ENCODE data around the gene LSS.
A peak's percentile ranks its signal among the peaks of the same experiment; 100 is the strongest.

Gene LSS

GRCh38 chr21:46154955-46155513 is 73.5 kb downstream of the LSS start:
- Histone ChIP-seq H3K36me3 (ENCODE audit: insufficient read depth, low read length) (no peaks in the 10 kb centered on the region), H3K9me3 (ENCODE audit: low read depth, low read length) (no peaks in the 10 kb centered on the region), H3K27ac (no peak overlapping the region), H3K4me3 (no peak overlapping the region), H3K9ac (ENCODE audit: insufficient read length) (no peak overlapping the region)
- TF ChIP-seq EZH2 (IDR thresholded peaks at IDR 0.05) (no peak), POLR2AphosphoS5 (IDR thresholded peaks at IDR 0.05; ENCODE audit: borderline replicate concordance, low read depth, low read length) (no peak), FOXP2 (optimal IDR thresholded peaks at IDR 0.05; ENCODE audit: control extremely low read depth, extremely low read length, insufficient read depth) (no peak)
- DNase-seq (ENCODE audit: low read depth, low spot score): no peak

DNA sequence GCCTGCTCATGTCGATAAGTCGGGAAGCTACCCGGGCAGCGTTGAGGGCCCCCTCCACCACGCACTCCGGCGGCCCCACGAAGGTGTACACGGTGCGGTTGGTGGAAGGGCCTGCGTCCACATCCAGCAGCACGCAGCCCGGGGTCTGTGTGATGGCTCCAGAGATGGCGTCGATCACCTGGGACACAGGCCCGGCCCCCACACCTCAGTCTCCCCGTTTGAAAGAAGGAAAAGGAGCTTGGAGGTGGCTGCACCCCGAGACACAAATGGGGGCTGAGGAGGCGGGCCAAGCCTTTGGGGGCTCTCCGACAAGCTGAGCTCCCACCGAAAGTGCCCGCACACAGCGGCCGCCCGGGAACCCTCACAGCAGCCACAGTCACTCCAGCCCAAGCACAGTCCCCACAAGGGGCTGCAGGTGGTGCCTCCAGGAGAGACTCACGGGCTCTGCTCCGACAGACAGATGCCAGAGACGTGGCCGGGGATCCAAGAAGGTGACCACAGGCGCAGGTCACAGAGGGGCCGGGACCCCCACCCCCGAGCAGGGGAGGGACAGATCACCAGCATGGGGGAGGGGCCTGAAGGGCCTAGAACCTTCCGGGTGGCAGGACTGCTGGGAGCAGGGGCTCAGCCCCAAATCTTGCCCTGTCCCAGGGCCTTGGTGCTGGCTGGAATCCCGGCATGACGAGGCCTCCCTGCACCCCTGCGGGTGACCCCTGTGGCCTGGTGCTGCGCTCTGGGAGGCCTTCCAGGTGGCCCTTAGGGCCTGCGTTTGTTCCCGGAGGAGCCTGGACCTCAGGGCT is 74.2 kb downstream of the LSS start:
- no peak for TF ChIP-seq EZH2 (IDR thresholded peaks at IDR 0.05)
- Histone ChIP-seq H3K4me3 (no peak overlapping the region), H3K27ac (no peak overlapping the region), H3K36me3 (ENCODE audit: insufficient read depth, low read length) (no peaks in the 10 kb centered on the region), H3K9ac (ENCODE audit: insufficient read length) (no peak overlapping the region), H3K9me3 (ENCODE audit: low read depth, low read length) (no peaks in the 10 kb centered on the region)
- no peak for DNase-seq (ENCODE audit: low read depth, low spot score)

DNA sequence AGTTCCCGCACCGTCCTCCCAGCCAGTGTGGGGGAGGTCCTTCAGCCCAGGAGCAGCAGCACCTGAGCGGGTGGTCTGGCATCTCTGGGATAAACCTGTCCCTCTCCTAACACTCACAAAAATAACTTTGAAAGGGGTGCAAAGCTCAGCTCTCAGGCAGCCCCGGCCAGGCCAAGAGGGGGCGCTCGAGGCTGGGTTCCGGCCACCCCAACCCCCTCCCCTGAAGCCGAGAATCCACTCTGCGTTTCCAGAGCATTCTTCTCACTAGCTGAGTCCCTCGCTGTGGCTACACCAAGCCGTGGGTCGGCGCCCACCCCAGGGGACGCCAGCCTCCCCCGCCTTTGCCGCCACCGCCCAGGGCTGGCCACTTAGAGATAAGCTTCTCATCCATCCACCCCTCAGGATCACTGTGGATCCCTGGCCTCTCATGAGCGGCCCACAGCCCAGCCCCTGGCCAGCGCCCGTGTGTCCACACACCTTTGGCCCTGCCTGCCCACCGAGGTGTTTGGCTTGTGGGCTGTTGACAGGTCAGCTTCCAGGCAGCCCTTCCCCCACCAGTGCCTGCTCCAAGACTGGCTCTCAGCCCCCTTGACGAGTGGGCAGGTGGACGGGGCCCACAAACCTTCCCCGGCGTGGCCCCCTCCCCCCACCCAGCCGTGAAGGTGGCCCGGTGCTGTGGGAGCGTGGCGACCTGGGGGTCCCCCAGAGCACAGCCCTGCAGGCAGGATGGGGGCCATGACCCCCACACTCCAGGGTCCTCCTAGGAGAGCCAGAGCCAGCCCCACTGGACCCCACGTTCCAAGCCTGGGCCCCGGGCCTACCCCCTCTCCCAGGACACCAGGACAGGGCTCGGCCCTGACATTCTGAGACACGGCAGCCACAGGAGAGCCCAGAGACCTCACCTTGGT is 75.1 kb downstream of the LSS start:
- Histone ChIP-seq H3K27ac (no peak overlapping the region), H3K9me3 (ENCODE audit: low read depth, low read length) (no peaks in the 10 kb centered on the region), H3K36me3 (ENCODE audit: insufficient read depth, low read length) (no peaks in the 10 kb centered on the region), H3K4me3 (no peak overlapping the region), H3K9ac (ENCODE audit: insufficient read length) (no peak overlapping the region)
- DNase-seq (ENCODE audit: low read depth, low spot score): no peak
- TF ChIP-seq EZH2 (IDR thresholded peaks at IDR 0.05) (no peak), POLR2AphosphoS5 (IDR thresholded peaks at IDR 0.05; ENCODE audit: borderline replicate concordance, low read depth, low read length) (no peak), FOXP2 (optimal IDR thresholded peaks at IDR 0.05; ENCODE audit: control extremely low read depth, extremely low read length, insufficient read depth) (no peak)

DNA sequence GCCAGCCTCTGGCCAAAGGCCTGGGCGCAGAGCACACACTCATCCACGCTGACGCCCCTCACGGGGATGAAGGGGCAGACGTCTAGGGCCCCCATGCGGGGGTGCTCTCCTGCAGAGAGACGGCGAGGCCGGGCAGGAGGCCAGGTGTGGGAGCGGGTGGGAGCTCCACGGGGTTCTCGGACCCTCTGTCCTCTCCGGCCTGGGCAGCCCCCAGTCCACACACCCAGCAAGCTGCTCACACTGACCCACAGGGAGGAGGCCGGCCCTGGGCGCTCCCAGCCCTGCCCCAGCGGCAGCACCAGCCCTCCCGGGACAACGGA is 75.7 kb downstream of the LSS start:
- no peak overlapping the region for H3K27ac ChIP-seq
- no peak overlapping the region for H3K9ac ChIP-seq (ENCODE audit: insufficient read length)
- H3K9me3 ChIP-seq (ENCODE audit: low read depth, low read length): no peaks in the 10 kb centered on the region
- H3K36me3 ChIP-seq (ENCODE audit: insufficient read depth, low read length): no peaks in the 10 kb centered on the region
- DNase-seq (ENCODE audit: low read depth, low spot score): no peak
- H3K4me3 ChIP-seq: no peak overlapping the region
- TF ChIP-seq FOXP2 (optimal IDR thresholded peaks at IDR 0.05; ENCODE audit: control extremely low read depth, extremely low read length, insufficient read depth) (no peak), POLR2AphosphoS5 (IDR thresholded peaks at IDR 0.05; ENCODE audit: borderline replicate concordance, low read depth, low read length) (no peak), EZH2 (IDR thresholded peaks at IDR 0.05) (no peak)

DNA sequence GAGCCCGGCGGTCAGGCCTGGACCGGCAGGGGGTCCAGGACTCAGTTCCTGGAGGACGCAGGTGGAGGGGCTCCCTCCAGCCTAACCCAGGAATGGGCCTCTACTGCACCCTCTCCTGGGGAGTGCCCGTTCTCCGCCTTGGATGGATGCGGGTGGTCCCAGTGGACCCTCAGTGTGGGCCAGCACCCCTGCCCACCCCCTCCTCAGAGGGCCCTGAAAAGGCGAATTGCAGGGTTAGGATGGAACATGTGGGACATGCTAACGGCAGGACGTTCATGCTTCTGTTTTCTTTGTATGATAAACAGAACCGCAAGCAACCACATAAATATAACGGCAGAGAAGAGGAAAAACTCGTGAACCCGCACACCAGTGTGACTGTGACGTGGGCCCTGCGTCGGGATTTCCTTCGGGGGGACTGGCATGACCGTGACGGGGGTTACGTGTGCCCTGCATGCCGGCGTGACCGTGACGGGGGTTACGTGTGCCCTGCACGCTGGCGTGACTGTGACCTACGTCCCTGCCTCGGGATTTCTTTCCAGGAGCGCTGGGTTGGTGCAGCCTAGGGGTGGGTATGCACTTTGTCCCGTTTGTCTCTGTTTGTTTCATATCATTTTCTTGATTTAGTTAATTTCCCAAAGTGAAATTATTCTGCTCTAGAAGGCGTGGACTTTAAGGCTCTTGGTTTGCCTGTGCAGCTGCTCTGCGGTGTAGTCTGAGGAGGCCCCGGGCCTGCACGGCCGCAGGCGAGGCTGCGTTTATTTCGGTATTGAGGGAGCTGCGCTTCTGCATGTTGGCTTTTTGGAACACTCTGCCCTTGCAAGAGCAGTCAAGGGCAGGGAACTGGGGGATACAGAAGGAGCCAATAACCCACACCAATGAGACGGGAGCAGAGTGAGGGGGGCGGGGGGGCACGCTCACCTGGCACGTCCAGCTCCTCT is 76.3 kb downstream of the LSS start:
- no peak overlapping the region for H3K4me3 ChIP-seq
- no peaks in the 10 kb centered on the region for H3K9me3 ChIP-seq (ENCODE audit: low read depth, low read length)
- no peak for DNase-seq (ENCODE audit: low read depth, low spot score)
- no peaks in the 10 kb centered on the region for H3K36me3 ChIP-seq (ENCODE audit: insufficient read depth, low read length)
- peak overlapping the region; percentile 67; the same call in 1 of the 2 replicates for H3K27ac ChIP-seq
- H3K9ac ChIP-seq (ENCODE audit: insufficient read length): no peak overlapping the region
- TF ChIP-seq FOXP2 (optimal IDR thresholded peaks at IDR 0.05; ENCODE audit: control extremely low read depth, extremely low read length, insufficient read depth) (no peak), EZH2 (IDR thresholded peaks at IDR 0.05) (no peak), POLR2AphosphoS5 (IDR thresholded peaks at IDR 0.05; ENCODE audit: borderline replicate concordance, low read depth, low read length) (no peak)

DNA sequence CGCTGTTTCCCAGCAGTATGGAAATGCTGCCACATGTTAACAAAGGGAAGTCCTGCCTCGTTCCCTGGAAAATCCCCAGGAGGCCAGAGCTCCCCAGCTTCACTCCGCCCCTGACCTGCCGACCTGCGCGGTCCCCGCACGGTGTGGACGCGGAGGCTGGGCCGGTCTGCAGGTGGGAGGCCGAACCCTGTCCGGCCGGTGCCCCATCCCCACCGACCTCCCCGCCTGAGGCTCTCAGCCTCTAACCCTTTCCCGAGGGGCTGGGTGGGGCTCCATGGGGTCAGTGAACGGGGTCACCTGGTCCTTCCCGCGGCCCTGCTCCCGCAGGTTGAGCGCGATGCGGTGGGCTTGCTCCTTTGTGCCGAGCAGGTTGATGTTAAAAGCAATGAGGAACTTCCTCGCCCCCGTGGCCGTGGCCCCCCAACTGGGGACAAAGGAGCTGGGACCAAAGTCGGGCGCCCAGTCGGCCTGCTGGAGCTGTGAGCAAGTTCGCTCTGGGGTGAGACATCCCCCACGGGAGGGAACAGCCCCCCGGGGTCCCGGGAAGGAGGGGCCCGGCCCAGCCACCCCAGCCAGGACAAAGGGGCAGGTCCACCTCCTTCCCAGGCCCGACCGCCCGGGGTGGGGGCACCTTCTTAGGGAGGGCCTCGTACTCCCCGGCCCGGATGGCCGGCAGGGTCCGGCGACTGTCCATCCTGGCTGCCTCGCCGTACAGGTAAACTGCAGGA is 77.1 kb downstream of the LSS start:
- Histone ChIP-seq H3K4me3 (no peak overlapping the region), H3K27ac (no peak overlapping the region), H3K36me3 (ENCODE audit: insufficient read depth, low read length) (no peaks in the 10 kb centered on the region), H3K9me3 (ENCODE audit: low read depth, low read length) (no peaks in the 10 kb centered on the region), H3K9ac (ENCODE audit: insufficient read length) (no peak overlapping the region)
- DNase-seq (ENCODE audit: low read depth, low spot score): no peak
- TF ChIP-seq EZH2 (IDR thresholded peaks at IDR 0.05): no peak
- no peak for TF ChIP-seq FOXP2 (optimal IDR thresholded peaks at IDR 0.05; ENCODE audit: control extremely low read depth, extremely low read length, insufficient read depth)
- no peak for TF ChIP-seq POLR2AphosphoS5 (IDR thresholded peaks at IDR 0.05; ENCODE audit: borderline replicate concordance, low read depth, low read length)

GRCh38 chr21:46150491-46151121 is 78.0 kb downstream of the LSS start:
- TF ChIP-seq FOXP2 (optimal IDR thresholded peaks at IDR 0.05; ENCODE audit: control extremely low read depth, extremely low read length, insufficient read depth) (no peak), POLR2AphosphoS5 (IDR thresholded peaks at IDR 0.05; ENCODE audit: borderline replicate concordance, low read depth, low read length) (no peak), EZH2 (IDR thresholded peaks at IDR 0.05) (no peak)
- Histone ChIP-seq H3K9ac (ENCODE audit: insufficient read length) (no peak overlapping the region), H3K9me3 (ENCODE audit: low read depth, low read length) (no peaks in the 10 kb centered on the region)

More at GRCh38 chr21:46150491-46151121, 78.0 kb downstream of the LSS start:
- no peak overlapping the region for H3K27ac ChIP-seq
- H3K36me3 ChIP-seq (ENCODE audit: insufficient read depth, low read length): no peaks in the 10 kb centered on the region
- H3K4me3 ChIP-seq: no peak overlapping the region
- no peak for DNase-seq (ENCODE audit: low read depth, low spot score)
